ENCODE measurements around the gene CRACR2B. TPM values are rescaled to one million over a fixed set of nuclear protein-coding genes. Genes with fewer than 3 reads are reported as not detected.
A peak's percentile ranks its signal among the peaks of the same experiment; 100 is the strongest.

Gene CRACR2B
- total and polyA plus RNA-seq, 2 experiments from 2014 or later = 2.0 to 2.3 TPM

- Histone ChIP-seq H3K27me3 (replicated peaks; ENCODE audit: insufficient read depth) (no peaks in the 10 kb centered on the region), H3K4me3 (peak within 1 kb of the TSS; percentile 82), H3K9me2 (ENCODE audit: insufficient read depth) (no peaks in the 10 kb centered on the region), H3K36me3 (ENCODE audit: low read depth) (no peaks in the 10 kb centered on the region; the same call in 1 of the 2 replicates), H4K20me1 (ENCODE audit: insufficient read depth) (no peaks in the 10 kb centered on the region), H3K4me2 (ENCODE audit: unreplicated experiment) (peak within 1 kb of the TSS; percentile 84), H3F3A (ENCODE audit: insufficient read depth) (peaks cover 4% of the 10 kb centered on the region; the same call in 1 of the 2 replicates), H3K9ac (peak within 1 kb of the TSS; percentile 85), H3K4me1 (ENCODE audit: insufficient read depth) (peaks cover 6% of the 10 kb centered on the region), H3K79me2 (ENCODE audit: insufficient read depth) (peaks cover 12% of the 10 kb centered on the region), H3K27ac (peak within 1 kb of the TSS; percentile 86), H3K9me3 (ENCODE audit: low read depth) (no peaks in the 10 kb centered on the region), H2AFZ (peak within 1 kb of the TSS; percentile 75)
- in situ Hi-C loops (cut with MboI) = no loop called here
- DNase-seq = peak; percentile 94
- WGBS, 2 experiments (ENCODE audit: low coverage in 1 of 2, low lambda C conversion rate in 2 of 2, missing lambda C conversion rate in 2 of 2) = 5 to 11% methylated on average over 27 to 56 of the region's 69 CpGs
- TF ChIP-seq EZH2 (IDR thresholded peaks at IDR 0.05; ENCODE audit: insufficient read depth, poor library complexity, severe bottlenecking) (no peak), EZH2phosphoT487 (IDR thresholded peaks at IDR 0.05; ENCODE audit: insufficient read depth, low read depth) (no peak)
These were observed 29.5 kb upstream of the CRACR2B start, which contains the start of gene SLC25A22 for GRCh38 chr11:798093-798713. Gene SLC25A22 (minus strand): TSS chr11:798281. CDS start chr11:795006, 3,275 bp downstream.

DNA sequence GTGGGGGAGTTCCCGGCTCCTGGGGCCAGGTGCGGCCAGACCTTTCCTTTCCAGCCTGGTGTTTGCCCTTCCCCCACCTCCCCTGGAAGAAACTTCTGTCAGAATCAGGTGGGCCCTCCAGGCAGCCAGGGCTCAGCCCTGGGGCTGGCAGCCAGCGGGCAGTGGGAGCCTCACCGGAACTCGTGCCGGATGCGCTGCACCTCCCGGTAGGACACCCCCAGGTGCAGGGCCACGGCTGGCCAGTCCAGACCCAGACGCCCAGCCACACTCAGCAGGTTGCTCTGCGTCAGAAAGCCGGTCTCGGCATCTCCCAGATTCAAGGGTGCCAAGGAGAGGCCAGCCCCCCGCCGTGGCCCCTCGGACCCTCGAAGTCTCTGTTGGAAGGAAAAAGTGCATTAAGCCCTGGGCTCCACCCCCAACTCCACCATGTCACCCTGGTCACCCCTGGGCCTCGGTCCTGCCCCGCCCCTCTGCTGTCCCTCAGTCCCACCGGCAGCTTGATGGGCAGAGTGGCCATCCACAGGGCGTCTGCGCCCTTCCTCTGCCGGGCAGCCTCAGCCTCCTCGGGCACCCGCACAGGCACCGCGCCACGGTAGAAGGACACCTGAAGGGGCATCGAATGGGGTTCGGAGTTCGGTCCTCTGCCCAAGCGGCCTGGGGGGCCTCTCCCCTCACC lies 27.9 kb upstream of the CRACR2B start:
- no peak overlapping the region for H3K4me2 ChIP-seq (ENCODE audit: unreplicated experiment)
- H3K9me3 ChIP-seq (ENCODE audit: low read depth) = no peaks in the 10 kb centered on the region
- no peak for DNase-seq
- in situ Hi-C loops (cut with MboI) = no loop called here
- peaks cover 7% of the 10 kb centered on the region for H3K79me2 ChIP-seq (ENCODE audit: insufficient read depth)
- no peak overlapping the region for H3K4me3 ChIP-seq
- no peaks in the 10 kb centered on the region; the same call in 1 of the 2 replicates for H3K36me3 ChIP-seq (ENCODE audit: low read depth)
- 91 to 94% methylated on average over 28 to 31 of the region's 32 CpGs for WGBS, 2 experiments (ENCODE audit: low coverage in 1 of 2, low lambda C conversion rate in 2 of 2, missing lambda C conversion rate in 2 of 2)
- no peaks in the 10 kb centered on the region for H4K20me1 ChIP-seq (ENCODE audit: insufficient read depth)
- no peak overlapping the region for H3K27ac ChIP-seq
- H3K4me1 ChIP-seq (ENCODE audit: insufficient read depth) = peaks cover 6% of the 10 kb centered on the region
- peaks cover 4% of the 10 kb centered on the region; the same call in 1 of the 2 replicates for H3F3A ChIP-seq (ENCODE audit: insufficient read depth)
- no peak overlapping the region for H2AFZ ChIP-seq
- H3K9me2 ChIP-seq (ENCODE audit: insufficient read depth) = no peaks in the 10 kb centered on the region
- H3K27me3 ChIP-seq (replicated peaks; ENCODE audit: insufficient read depth) = no peaks in the 10 kb centered on the region
- H3K9ac ChIP-seq = no peak overlapping the region
- TF ChIP-seq EZH2phosphoT487 (IDR thresholded peaks at IDR 0.05; ENCODE audit: insufficient read depth, low read depth) (no peak), EZH2 (IDR thresholded peaks at IDR 0.05; ENCODE audit: insufficient read depth, poor library complexity, severe bottlenecking) (no peak)

- DNase-seq = no peak
- in situ Hi-C loops (cut with MboI) = no loop called here
- Histone ChIP-seq H3K27ac (no peak overlapping the region), H3F3A (ENCODE audit: insufficient read depth) (peaks cover 4% of the 10 kb centered on the region; the same call in 1 of the 2 replicates), H2AFZ (no peak overlapping the region), H3K36me3 (ENCODE audit: low read depth) (no peaks in the 10 kb centered on the region; the same call in 1 of the 2 replicates), H3K79me2 (ENCODE audit: insufficient read depth) (0 out of 2 replicates have a peak, but pooled peaks cover under 1% of the 10 kb centered on the region), H3K4me2 (ENCODE audit: unreplicated experiment) (no peak overlapping the region), H3K4me1 (ENCODE audit: insufficient read depth) (peaks cover 6% of the 10 kb centered on the region), H3K4me3 (no peak overlapping the region), H3K9me3 (ENCODE audit: low read depth) (no peaks in the 10 kb centered on the region), H3K27me3 (replicated peaks; ENCODE audit: insufficient read depth) (no peaks in the 10 kb centered on the region), H4K20me1 (ENCODE audit: insufficient read depth) (no peaks in the 10 kb centered on the region), H3K9ac (no peak overlapping the region), H3K9me2 (ENCODE audit: insufficient read depth) (no peaks in the 10 kb centered on the region)
- 89 to 91% methylated on average over 22 to 30 of the region's 30 CpGs for WGBS, 2 experiments (ENCODE audit: low coverage in 1 of 2, low lambda C conversion rate in 2 of 2, missing lambda C conversion rate in 2 of 2)
- no peak for TF ChIP-seq EZH2phosphoT487 (IDR thresholded peaks at IDR 0.05; ENCODE audit: insufficient read depth, low read depth)
These were observed 27.2 kb upstream of the CRACR2B start for GRCh38 chr11:800473-800872.

- Histone ChIP-seq H3K4me1 (ENCODE audit: insufficient read depth) (peaks cover 6% of the 10 kb centered on the region), H3K36me3 (ENCODE audit: low read depth) (no peaks in the 10 kb centered on the region; the same call in 1 of the 2 replicates), H3K27ac (no peak overlapping the region), H3K9ac (no peak overlapping the region), H3K9me3 (ENCODE audit: low read depth) (no peaks in the 10 kb centered on the region), H2AFZ (no peak overlapping the region), H3K4me2 (ENCODE audit: unreplicated experiment) (no peak overlapping the region), H3K9me2 (ENCODE audit: insufficient read depth) (no peaks in the 10 kb centered on the region), H3K27me3 (replicated peaks; ENCODE audit: insufficient read depth) (no peaks in the 10 kb centered on the region), H4K20me1 (ENCODE audit: insufficient read depth) (no peaks in the 10 kb centered on the region), H3F3A (ENCODE audit: insufficient read depth) (peaks cover 4% of the 10 kb centered on the region; the same call in 1 of the 2 replicates), H3K79me2 (ENCODE audit: insufficient read depth) (no peaks in the 10 kb centered on the region), H3K4me3 (no peak overlapping the region)
- in situ Hi-C loops (cut with MboI) = no loop called here
- TF ChIP-seq EZH2phosphoT487 (IDR thresholded peaks at IDR 0.05; ENCODE audit: insufficient read depth, low read depth) (no peak), EZH2 (IDR thresholded peaks at IDR 0.05; ENCODE audit: insufficient read depth, poor library complexity, severe bottlenecking) (no peak)
- no peak for DNase-seq
- 92 to 93% methylated on average over 14 to 20 of the region's 20 CpGs for WGBS, 2 experiments (ENCODE audit: low coverage in 1 of 2, low lambda C conversion rate in 2 of 2, missing lambda C conversion rate in 2 of 2)
These were observed 26.5 kb upstream of the CRACR2B start for GRCh38 chr11:801097-801780.

All from GM23248 (cell line).